ENCODE results near the gene PRR36.

GRCh38 chr19:7905268-7905667 is 31.1 kb upstream of the PRR36 start:
- TF ChIP-seq CTCF (IDR thresholded peaks at IDR 0.05) = no peak
- no peak for TF ChIP-seq POLR2A (IDR thresholded peaks at IDR 0.05)

Data from uterus (tissue), 2 donors.